ENCODE measurements around the gene SLC25A24.
"Not testable (repeated sequence)": the region's sequence is repeated elsewhere in the genome, so short reads cannot be mapped to it uniquely, and the experiment has no call there.

- TF ChIP-seq EZH2 (IDR thresholded peaks at IDR 0.05); EZH2phosphoT487 (IDR thresholded peaks at IDR 0.05; ENCODE audit: borderline replicate concordance); RAD21 (IDR thresholded peaks at IDR 0.05; ENCODE audit: low read depth); ZNF274 (IDR thresholded peaks at IDR 0.05; ENCODE audit: low read depth, low read length); EGR1 (IDR thresholded peaks at IDR 0.05; ENCODE audit: low read depth); JUND (IDR thresholded peaks at IDR 0.05): not testable (repeated sequence)
Observed at GRCh38 chr1:108216028-108216890, 16.1 kb upstream of the SLC25A24 start.
